Fibroblast of skin of scalp (primary cell): ENCODE results near the gene DNAJC12.
"Not testable (repeated sequence)": the region's sequence is repeated elsewhere in the genome, so short reads cannot be mapped to it uniquely, and the experiment has no call there.

Source experiments
- DNase-seq: peaks from one replicate; pipeline ENCODE4 v3.0.0-alpha.2; 2013

DNAJC12 gene

GRCh38 chr10:67839511-67839910 lies 1.5 kb upstream of the DNAJC12 start:
- DNase-seq: not testable (repeated sequence)

GRCh38 chr10:67836972-67837371 lies 1.0 kb downstream of the DNAJC12 start:
- DNase-seq: no peak

DNA sequence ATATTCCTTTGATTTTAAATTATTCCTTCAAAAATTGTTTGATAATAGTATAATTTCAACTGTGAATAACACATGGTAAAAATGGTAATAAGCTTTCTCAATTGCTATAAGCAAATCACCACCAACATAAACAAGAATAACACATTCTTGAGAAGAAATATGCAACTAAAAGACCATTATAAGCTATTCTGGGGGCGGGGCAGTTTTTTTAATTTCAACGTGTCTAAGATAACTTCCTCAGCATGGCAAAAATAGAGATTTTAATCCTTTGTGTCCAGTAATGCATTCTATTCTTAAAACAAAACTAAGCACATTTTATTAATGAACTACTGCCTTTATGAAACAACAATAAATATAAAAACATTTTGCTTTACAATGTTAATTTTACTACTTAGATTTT lies 1.5 kb downstream of the DNAJC12 start:
- no peak for DNase-seq

- DNase-seq: not testable (repeated sequence)
Observed at GRCh38 chr10:67835541-67836394, 2.2 kb downstream of the DNAJC12 start.

DNA sequence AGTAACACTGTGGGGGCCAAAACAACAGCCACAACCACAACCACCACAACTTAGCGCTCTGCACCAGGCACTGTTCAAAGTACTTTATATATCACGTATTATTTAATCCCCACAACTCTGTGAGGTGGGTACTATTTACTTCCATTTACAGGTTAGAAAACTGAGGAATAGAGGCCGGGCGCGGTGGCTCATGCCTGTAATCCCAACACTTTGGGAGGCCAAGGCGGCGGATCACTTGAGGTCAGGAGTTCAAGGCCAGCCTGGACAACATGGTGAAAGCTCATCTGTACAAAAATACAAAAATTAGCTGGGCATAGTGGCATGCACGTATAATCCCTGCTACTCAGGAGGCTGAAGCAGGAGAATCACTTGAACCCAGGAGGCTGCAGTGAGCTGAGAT lies 3.6 kb downstream of the DNAJC12 start:
- no peak for DNase-seq

- DNase-seq: no peak
Observed at GRCh38 chr10:67827811-67828210, 10.2 kb downstream of the DNAJC12 start.

DNA sequence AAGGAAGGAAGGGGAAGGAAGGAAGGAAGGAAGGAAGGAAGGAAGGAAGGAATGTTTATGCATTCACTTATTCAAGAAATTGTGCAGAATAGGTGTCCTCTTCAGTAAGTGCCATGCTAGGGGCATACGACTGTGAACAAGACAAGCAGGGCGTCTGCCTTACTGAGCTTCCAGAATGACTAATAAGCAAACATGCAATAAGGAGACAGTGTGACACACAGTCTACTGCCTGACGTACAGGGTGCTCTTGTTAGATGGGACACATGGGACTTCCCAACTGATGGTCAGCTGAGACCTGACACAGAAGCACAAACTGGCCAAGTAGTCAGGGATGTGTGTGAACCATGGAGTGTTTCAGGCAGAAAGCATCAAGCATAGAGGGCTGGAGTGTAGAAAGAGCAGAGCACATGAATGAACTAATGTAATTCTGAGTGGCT lies 18.2 kb downstream of the DNAJC12 start:
- DNase-seq: peak; percentile 33

GRCh38 chr10:67818323-67818722 lies 19.7 kb downstream of the DNAJC12 start:
- DNase-seq: peak; percentile 44

DNA sequence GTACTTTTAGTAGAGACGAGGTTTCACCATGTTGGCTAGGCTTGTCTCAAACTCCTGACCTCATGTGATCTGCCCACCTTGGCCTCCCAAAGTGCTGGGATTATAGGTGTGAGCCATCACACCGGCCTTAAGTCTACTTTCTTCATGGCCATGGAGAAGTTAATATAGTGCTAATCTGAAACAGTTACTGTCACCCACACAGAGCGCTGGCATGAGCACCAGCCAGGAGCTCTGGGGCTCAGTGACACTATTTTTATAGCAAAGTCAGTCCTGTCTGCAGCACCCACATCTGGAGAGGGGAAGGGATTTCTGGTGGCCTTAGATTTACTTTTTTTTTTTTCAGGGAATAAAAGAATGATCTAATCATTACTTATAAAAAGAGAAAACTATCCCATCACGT lies 21.3 kb downstream of the DNAJC12 start:
- no peak for DNase-seq

DNA sequence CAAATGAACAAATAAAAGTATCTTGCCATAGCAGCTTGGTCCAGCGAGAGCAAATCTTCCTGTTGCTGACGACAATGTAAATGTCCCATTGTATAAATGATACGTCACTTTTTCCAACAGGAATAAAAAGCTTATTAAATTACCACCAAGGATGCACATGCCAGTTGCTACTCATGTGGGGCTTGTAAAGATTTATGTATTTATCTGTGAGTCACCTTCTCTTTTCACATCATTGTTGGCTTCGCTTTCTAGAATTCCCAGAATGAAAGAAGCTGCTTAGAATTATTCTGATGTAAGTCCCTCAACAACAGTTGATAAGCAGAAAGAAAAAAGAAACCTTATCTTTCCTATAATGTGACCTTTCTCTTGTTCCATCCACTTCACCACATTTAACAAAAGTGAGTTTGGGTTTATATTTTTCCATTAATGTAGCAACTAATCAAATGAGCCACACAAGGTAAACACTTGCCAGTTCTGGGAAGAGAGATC lies 22.4 kb downstream of the DNAJC12 start:
- peak; percentile 12 for DNase-seq

DNA sequence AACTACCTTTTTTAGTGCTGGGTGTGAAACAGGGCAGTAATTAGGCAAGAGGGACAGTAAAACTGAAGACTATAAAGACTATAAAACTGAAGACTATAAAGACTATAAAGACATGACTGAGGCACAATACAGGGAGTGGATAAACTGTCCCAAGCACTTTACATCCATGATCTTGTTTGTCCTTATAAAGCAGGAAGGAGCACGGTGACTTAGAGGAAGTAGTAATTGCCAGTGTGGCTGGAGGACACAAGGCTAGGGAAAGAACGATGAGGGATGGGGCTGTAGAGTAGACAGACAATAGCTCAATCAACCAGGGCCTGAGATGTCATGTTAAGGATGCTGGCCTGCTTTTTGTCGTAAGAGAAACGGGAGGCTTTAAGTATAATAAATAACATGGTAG lies 26.0 kb downstream of the DNAJC12 start:
- DNase-seq: no peak

GRCh38 chr10:67809107-67809506 lies 28.9 kb downstream of the DNAJC12 start:
- no peak for DNase-seq

GRCh38 chr10:67808704-67809103 lies 29.3 kb downstream of the DNAJC12 start:
- DNase-seq: no peak

DNA sequence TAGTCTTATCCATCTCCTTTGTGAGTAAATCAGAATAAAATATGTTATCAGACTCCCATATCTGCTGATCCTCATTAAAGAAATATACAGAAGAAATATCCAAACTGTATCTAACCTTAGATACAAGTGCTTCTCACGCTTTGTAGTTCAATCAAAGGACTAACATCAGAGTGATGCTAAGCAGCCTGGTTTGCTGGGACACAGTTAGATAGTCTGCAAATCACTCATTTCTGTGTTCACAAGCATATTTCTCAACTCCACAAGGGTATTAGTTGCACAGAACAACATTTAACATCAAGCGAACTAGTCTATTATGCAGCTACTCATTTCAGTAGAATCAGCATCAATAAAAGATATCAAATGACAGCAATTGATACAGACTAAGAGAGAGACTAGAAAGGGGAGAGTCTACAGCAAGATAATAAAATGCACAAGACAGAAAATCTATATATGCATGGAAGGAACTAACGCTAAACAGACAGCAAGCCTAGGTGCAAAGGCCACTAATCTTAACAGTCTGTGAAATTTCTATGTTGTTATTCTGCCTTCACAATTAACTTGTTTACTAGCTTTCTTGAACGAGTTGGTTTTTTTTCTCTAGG lies 30.0 kb downstream of the DNAJC12 start:
- DNase-seq: no peak

DNA sequence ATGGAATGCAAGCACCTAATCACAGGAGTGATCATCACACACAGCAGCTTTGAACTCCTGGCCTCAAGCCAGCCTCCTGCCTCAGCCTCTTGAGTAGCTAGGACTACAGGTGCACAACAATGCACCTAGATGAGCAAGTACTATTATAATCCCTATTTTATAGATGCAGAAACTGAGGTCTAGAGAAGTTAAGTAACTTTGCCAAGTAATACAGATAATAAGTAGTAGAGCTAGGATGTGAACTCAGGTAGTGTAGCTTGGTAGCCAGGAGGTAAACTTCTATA lies 33.7 kb downstream of the DNAJC12 start:
- no peak for DNase-seq

DNA sequence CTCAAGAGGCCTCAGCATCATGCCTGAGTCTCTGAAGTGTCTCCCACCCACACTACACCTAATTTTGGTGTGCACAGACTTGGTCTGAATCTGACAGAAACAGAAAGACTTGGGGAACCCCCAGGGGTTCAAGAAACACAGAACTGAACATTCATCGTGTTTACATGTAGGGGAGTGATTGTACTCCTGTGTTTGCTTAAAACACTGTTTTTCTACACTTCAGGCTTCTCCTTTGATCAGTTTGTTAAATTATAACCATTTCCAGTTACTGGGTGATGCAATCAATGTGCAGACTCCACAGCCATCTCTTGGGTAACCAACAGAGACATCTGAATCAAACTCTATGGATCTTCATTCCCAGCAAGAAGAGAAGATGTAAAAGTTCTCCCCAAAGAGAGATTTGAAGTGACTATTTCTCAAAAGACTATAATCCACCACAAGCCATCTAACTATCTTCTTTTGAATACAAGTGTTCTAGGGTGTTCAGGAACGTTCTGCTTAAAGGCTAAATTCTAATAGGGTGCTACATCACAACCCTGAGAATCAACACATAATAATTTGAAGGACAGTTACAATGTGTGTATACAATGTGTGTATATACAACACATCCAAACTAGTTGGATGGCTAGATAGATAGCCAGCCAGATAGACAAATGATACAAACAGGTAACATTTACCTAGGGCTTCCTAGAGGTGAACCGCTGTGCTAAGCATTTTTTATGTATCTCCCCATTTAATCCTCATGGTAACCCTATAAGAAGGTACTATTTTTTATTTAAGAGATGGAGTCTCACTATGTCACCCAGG lies 34.2 kb downstream of the DNAJC12 start:
- no peak for DNase-seq

DNA sequence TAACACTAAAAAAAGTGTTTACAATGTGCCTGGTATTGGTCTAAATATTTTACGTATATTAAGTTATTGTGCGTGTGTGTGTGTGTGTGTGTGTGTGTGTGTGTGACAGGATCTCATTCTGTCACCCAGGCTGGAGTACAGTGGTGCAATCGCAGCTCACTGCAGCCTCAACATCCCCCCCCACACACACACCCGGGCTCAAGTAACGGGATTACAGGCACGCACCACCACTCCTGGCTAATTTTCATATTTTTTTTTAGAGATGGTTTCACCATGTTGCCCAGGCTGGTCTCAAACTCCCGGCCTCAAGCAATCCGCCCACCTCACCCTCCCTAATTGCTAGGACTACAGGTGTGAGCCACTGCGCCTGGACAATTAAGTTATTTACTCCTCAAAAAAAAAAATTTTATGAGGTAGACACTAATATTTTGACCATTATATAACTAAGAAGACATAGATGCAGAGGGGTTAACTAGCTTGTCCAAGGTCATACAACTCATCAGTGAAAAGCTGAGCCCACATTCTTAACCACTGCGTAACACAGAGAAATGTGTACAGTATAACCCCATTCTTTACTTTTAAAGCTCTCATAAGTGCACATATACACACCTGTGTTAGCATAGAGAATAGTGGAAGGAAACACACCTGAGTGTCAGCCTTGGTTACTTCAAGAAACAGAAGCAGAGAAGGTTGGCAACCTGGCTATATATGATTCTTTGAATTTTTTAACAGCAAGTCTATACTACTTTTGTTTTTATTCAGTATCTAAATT lies 35.0 kb downstream of the DNAJC12 start:
- no peak for DNase-seq

GRCh38 chr10:67801118-67801517 lies 36.9 kb downstream of the DNAJC12 start:
- DNase-seq: no peak

DNA sequence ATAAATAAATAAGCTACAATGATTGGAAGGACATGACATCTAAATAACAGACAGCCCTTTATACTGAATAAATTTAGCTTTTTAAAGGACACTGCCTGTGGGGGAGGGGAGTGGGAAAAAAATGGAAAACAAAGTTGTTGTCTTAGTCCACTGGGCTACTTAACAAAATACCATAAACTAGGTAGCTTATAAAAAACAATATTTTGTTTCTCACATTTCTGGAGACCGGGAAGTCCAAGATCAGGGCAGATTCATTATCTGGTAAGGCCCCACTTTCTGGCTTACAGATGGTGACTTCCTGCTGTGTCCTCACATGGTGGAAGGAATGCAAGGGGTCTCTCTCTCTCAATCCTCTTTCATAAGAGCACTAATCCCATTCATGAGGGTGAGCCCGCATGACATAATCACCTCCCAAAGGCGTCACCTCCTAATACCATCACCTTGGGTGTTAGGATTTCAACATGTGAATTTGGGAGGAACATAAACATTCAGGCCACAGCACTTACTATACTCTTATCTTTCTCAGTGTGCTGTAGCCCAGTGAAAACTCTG lies 43.0 kb downstream of the DNAJC12 start:
- no peak for DNase-seq

DNA sequence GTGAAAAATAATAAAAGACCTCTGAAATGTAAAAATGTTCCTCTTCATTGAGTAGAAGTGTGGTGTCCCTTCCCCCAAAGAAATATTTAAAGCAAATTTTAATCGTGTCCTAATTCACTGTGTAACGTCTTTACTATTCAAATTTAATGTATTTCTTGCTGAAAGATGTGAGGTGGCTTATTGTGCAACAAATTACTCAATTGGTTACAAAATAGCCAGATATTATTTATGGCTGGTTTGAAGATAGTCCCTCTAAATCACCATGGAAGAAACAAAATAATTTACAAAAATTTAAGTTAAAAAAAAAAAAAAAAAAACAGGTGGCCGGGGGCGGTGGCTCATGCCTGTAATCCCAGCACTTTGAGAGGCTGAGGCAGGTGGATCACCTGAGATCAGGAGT lies 43.7 kb downstream of the DNAJC12 start:
- DNase-seq: no peak

GRCh38 chr10:67793313-67793712 lies 44.7 kb downstream of the DNAJC12 start:
- DNase-seq: no peak

GRCh38 chr10:67792653-67793052 lies 45.3 kb downstream of the DNAJC12 start:
- no peak for DNase-seq
